Loucy (cell line): ENCODE results near the gene FGFRL1.

Experiments used
- EZH2phosphoT487 ChIP-seq: fragments of 200-600 bp; IDR thresholded peaks from 2 replicates; pipeline ENCODE4 v1.6.1; 2018; ENCODE audit warnings: antibody characterized with exemption, mild to moderate bottlenecking, moderate library complexity, borderline replicate concordance
- TF ChIP-seq, protein P1 (sequence below): fragments of 200-600 bp; sonication (generic); conservative IDR thresholded peaks from 2 replicates; pipeline ENCODE4 v1.5.1; 2014; ENCODE audit warnings: mild to moderate bottlenecking, antibody characterized with exemption, low read length

DNA sequence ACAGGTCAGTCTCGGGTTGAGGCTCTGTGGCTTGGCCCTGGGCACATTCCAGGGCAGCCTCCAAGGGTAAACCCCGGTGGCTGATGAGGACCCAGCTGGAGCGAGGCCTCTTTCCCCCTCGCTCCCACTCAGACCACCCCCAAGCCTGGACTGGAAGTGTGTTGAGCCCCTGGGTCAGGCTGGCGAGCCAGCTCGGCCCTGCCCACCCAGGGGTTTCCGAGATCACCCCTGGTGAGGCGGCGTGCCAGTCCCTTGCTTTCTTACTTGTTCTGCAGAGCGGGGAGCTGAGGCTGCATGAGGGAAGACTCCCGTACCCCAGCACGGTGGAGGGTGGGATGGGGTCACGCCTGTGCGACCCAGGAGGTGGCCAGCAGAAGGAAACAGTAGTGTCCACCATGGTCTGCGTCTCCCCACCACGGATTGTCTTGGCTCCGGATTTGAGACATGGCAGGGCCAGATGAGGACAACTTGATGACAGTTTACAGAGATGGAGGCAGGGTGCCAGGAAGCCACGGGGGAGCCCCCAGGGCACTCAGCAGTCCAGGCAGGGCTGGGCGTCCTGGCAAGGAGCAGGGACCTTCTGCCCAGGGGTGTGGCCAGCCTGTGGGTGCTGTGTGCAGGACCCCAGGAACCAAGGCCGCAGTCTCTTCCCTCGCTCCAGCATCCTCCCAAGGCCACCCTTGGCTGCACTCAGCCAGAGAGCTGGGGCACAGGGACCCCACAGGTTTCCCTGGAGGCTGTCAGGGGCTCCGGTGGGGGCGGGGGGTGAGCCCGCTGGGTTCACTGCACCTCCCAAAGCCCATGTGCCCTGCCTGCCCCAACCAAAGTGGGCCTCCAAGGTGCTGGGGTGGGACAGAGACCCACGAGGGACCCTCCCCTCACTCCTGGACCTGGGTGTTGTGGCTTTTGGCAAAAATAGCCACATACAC is 6.6 kb upstream of the FGFRL1 start:
- TF ChIP-seq, protein P1, sequence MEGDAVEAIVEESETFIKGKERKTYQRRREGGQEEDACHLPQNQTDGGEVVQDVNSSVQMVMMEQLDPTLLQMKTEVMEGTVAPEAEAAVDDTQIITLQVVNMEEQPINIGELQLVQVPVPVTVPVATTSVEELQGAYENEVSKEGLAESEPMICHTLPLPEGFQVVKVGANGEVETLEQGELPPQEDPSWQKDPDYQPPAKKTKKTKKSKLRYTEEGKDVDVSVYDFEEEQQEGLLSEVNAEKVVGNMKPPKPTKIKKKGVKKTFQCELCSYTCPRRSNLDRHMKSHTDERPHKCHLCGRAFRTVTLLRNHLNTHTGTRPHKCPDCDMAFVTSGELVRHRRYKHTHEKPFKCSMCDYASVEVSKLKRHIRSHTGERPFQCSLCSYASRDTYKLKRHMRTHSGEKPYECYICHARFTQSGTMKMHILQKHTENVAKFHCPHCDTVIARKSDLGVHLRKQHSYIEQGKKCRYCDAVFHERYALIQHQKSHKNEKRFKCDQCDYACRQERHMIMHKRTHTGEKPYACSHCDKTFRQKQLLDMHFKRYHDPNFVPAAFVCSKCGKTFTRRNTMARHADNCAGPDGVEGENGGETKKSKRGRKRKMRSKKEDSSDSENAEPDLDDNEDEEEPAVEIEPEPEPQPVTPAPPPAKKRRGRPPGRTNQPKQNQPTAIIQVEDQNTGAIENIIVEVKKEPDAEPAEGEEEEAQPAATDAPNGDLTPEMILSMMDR, result no peak
- TF ChIP-seq EZH2phosphoT487, result no peak
